A172 (cell line): ENCODE data around the gene RHEX. TPM values are rescaled to one million over a fixed set of nuclear protein-coding genes. Genes with fewer than 3 reads are reported as not detected.

Source experiments
- DNase-seq: peaks from one replicate; pipeline ENCODE4 v3.0.0-alpha.2; 2015; ENCODE audit warnings: low spot score
- total RNA-seq: library from RNA; depleted of rRNA; stranded (reverse); fragments of >200 nt; shearing (Covaris generic); gene quantifications from 2 replicates; pipeline ENCODE4 v1.2.3, GENCODE V29; 2014

Gene RHEX
- total RNA-seq, 1 experiment from 2014 or later = not detected

- DNase-seq = no peak
Observed at GRCh38 chr1:206089341-206089740, 36.4 kb downstream of the RHEX start.

GRCh38 chr1:206094024-206094423 lies 41.1 kb downstream of the RHEX start:
- DNase-seq = no peak

- DNase-seq = no peak
Observed at GRCh38 chr1:206097381-206097780, 44.4 kb downstream of the RHEX start.

- DNase-seq = no peak
Observed at GRCh38 chr1:206098242-206098919, 45.4 kb downstream of the RHEX start.

GRCh38 chr1:206100226-206100815 lies 47.3 kb downstream of the RHEX start:
- DNase-seq = no peak

GRCh38 chr1:206101351-206102045 lies 48.5 kb downstream of the RHEX start:
- DNase-seq = no peak

GRCh38 chr1:206102292-206102936 lies 49.4 kb downstream of the RHEX start:
- no peak for DNase-seq

- DNase-seq = no peak
Observed at GRCh38 chr1:206103979-206104378, 51.0 kb downstream of the RHEX start.

- no peak for DNase-seq
Observed at GRCh38 chr1:206105464-206105995, 52.6 kb downstream of the RHEX start.

- DNase-seq = peak; percentile 73
Observed at GRCh38 chr1:206106328-206107167, 53.6 kb downstream of the RHEX start.

GRCh38 chr1:206107168-206107544 lies 54.2 kb downstream of the RHEX start:
- no peak for DNase-seq

- no peak for DNase-seq
Observed at GRCh38 chr1:206108635-206109034, 55.7 kb downstream of the RHEX start.

GRCh38 chr1:206109718-206110117 lies 56.7 kb downstream of the RHEX start:
- DNase-seq = no peak

- no peak for DNase-seq
Observed at GRCh38 chr1:206110161-206110560, 57.2 kb downstream of the RHEX start.

GRCh38 chr1:206110820-206111219 lies 57.8 kb downstream of the RHEX start:
- DNase-seq = no peak

- no peak for DNase-seq
Observed at GRCh38 chr1:206111271-206111927, 58.4 kb downstream of the RHEX start.

- no peak for DNase-seq
Observed at GRCh38 chr1:206112600-206113301, 59.8 kb downstream of the RHEX start.

GRCh38 chr1:206114692-206115640 lies 62.0 kb downstream of the RHEX start:
- DNase-seq = no peak

GRCh38 chr1:206115791-206116190 lies 62.8 kb downstream of the RHEX start:
- DNase-seq = no peak
